ENCODE data around the gene GLIPR1L2.

DNA sequence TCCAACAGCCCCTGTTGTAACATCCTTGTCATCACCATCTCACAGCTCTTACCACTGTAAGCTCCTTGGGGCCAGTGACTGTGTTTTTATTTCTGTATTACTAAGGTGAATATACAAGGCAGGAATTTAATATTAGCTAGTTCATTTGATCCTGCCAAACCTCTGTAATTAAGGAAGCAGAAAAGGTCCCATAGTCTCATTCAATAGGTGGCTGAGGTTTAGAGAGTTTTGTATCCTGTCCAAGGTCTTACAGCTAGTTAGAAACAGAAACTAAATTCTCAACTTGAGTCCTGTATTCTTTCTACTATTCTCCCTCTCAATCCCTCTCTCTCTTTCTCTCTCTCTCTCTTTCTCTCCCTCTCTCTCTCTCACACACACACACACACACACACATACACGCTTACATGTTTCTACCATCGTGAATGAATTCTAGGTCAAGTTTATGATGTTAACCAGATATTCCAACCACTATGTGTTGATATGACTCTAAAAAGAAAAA lies 89.1 kb downstream of the GLIPR1L2 start:
- TF ChIP-seq, protein P1, sequence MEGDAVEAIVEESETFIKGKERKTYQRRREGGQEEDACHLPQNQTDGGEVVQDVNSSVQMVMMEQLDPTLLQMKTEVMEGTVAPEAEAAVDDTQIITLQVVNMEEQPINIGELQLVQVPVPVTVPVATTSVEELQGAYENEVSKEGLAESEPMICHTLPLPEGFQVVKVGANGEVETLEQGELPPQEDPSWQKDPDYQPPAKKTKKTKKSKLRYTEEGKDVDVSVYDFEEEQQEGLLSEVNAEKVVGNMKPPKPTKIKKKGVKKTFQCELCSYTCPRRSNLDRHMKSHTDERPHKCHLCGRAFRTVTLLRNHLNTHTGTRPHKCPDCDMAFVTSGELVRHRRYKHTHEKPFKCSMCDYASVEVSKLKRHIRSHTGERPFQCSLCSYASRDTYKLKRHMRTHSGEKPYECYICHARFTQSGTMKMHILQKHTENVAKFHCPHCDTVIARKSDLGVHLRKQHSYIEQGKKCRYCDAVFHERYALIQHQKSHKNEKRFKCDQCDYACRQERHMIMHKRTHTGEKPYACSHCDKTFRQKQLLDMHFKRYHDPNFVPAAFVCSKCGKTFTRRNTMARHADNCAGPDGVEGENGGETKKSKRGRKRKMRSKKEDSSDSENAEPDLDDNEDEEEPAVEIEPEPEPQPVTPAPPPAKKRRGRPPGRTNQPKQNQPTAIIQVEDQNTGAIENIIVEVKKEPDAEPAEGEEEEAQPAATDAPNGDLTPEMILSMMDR (IDR thresholded peaks at IDR 0.05): no peak
- no peak for TF ChIP-seq ZFX (IDR thresholded peaks at IDR 0.05; ENCODE audit: borderline replicate concordance)
